ENCODE results near the gene LAMC2. TPM values are rescaled to one million over a fixed set of nuclear protein-coding genes. Genes with fewer than 3 reads are reported as not detected.

Gene LAMC2
- total RNA-seq, 1 donor from 2014 or later = 1.1 TPM

GRCh38 chr1:183282101-183282855 lies 96.2 kb downstream of the LAMC2 start:
- no peak for TF ChIP-seq CTCF (IDR thresholded peaks at IDR 0.05)
- no peak for DNase-seq (ENCODE audit: low spot score in 2 of 2)
- peaks cover 2 to 19% of the 10 kb centered on the region in 2 donors for H3K4me1 ChIP-seq
- H3K9me3 ChIP-seq = no peaks in the 10 kb centered on the region
- no peaks in the 10 kb centered on the region for H3K27me3 ChIP-seq
- H3K4me3 ChIP-seq = no peak overlapping the region
- no peaks in the 10 kb centered on the region for H3K36me3 ChIP-seq
- intact Hi-C loops (cut with DNase I) = loop anchor here (5.0 kb wide), 2 partner anchors 190 to 260 kb away; partner anchors contain the start of genes LAMC1 and SMG7
- H3K27ac ChIP-seq = peak overlapping the region; percentile 58 to 70

- intact Hi-C loops (cut with DNase I) = loop anchor here (5.0 kb wide), 2 partner anchors 189 to 261 kb away; partner anchors contain the start of genes LAMC1 and SMG7
- TF ChIP-seq CTCF (IDR thresholded peaks at IDR 0.05) = no peak
- H3K27ac ChIP-seq = no peak overlapping the region
These were observed 97.2 kb downstream of the LAMC2 start for GRCh38 chr1:183283286-183283685.

GRCh38 chr1:183284086-183284485 lies 98.0 kb downstream of the LAMC2 start:
- no peak overlapping the region for H3K4me3 ChIP-seq
- DNase-seq (ENCODE audit: low spot score in 2 of 2) = no peak
- H3K36me3 ChIP-seq = no peaks in the 10 kb centered on the region
- H3K27ac ChIP-seq = no peak overlapping the region
- peaks cover 2 to 26% of the 10 kb centered on the region in 2 donors for H3K4me1 ChIP-seq
- H3K27me3 ChIP-seq = no peaks in the 10 kb centered on the region
- intact Hi-C loops (cut with DNase I) = loop anchor here (5.0 kb wide), 2 partner anchors 188 to 262 kb away; partner anchors contain the start of genes LAMC1 and SMG7
- H3K9me3 ChIP-seq = no peaks in the 10 kb centered on the region
- no peak for TF ChIP-seq CTCF (IDR thresholded peaks at IDR 0.05)

More at GRCh38 chr1:183283286-183283685, 97.2 kb downstream of the LAMC2 start:
- DNase-seq (ENCODE audit: low spot score in 2 of 2) = no peak
- H3K9me3 ChIP-seq = no peaks in the 10 kb centered on the region
- H3K4me1 ChIP-seq = peaks cover 2 to 23% of the 10 kb centered on the region in 2 donors
- H3K27me3 ChIP-seq = no peaks in the 10 kb centered on the region
- H3K36me3 ChIP-seq = no peaks in the 10 kb centered on the region
- no peak overlapping the region for H3K4me3 ChIP-seq

GRCh38 chr1:183285256-183285655 lies 99.2 kb downstream of the LAMC2 start:
- Histone ChIP-seq H3K27me3 (no peaks in the 10 kb centered on the region), H3K4me3 (no peak overlapping the region), H3K4me1 (peaks cover 2 to 29% of the 10 kb centered on the region in 2 donors), H3K9me3 (no peaks in the 10 kb centered on the region), H3K36me3 (no peaks in the 10 kb centered on the region), H3K27ac (no peak overlapping the region)
- no peak for TF ChIP-seq CTCF (IDR thresholded peaks at IDR 0.05)
- intact Hi-C loops (cut with DNase I) = no loop called here
- no peak for DNase-seq (ENCODE audit: low spot score in 2 of 2)

GRCh38 chr1:183285746-183286145 lies 99.7 kb downstream of the LAMC2 start:
- H3K36me3 ChIP-seq = no peaks in the 10 kb centered on the region
- no peak overlapping the region for H3K4me3 ChIP-seq
- no peaks in the 10 kb centered on the region for H3K9me3 ChIP-seq
- no peak for DNase-seq (ENCODE audit: low spot score in 2 of 2)
- intact Hi-C loops (cut with DNase I) = no loop called here
- H3K4me1 ChIP-seq = peaks cover 2 to 29% of the 10 kb centered on the region in 2 donors
- peak overlapping the region in 1 of 2 donors; percentile 88 for H3K27ac ChIP-seq
- no peak for TF ChIP-seq CTCF (IDR thresholded peaks at IDR 0.05)
- no peaks in the 10 kb centered on the region for H3K27me3 ChIP-seq

Data from ascending aorta (tissue), 2 donors.